ENCODE results near the gene ARHGEF38.

ARHGEF38 gene

GRCh38 chr4:105598787-105599186 is 46.4 kb downstream of the ARHGEF38 start:
- no peak for TF ChIP-seq CTCF (IDR thresholded peaks at IDR 0.05; ENCODE audit: extremely low read depth, missing control alignments)
- DNase-seq (ENCODE audit: low spot score) = no peak

GRCh38 chr4:105599482-105599881 is 47.1 kb downstream of the ARHGEF38 start:
- no peak for DNase-seq (ENCODE audit: low spot score)
- TF ChIP-seq CTCF (IDR thresholded peaks at IDR 0.05; ENCODE audit: extremely low read depth, missing control alignments) = no peak

GRCh38 chr4:105599932-105600655 is 47.7 kb downstream of the ARHGEF38 start:
- DNase-seq (ENCODE audit: low spot score) = no peak
- no peak for TF ChIP-seq CTCF (IDR thresholded peaks at IDR 0.05; ENCODE audit: extremely low read depth, missing control alignments)

GRCh38 chr4:105600951-105601350 is 48.5 kb downstream of the ARHGEF38 start:
- DNase-seq (ENCODE audit: low spot score) = no peak
- no peak for TF ChIP-seq CTCF (IDR thresholded peaks at IDR 0.05; ENCODE audit: extremely low read depth, missing control alignments)

GRCh38 chr4:105601406-105601805 is 49.0 kb downstream of the ARHGEF38 start:
- no peak for DNase-seq (ENCODE audit: low spot score)
- no peak for TF ChIP-seq CTCF (IDR thresholded peaks at IDR 0.05; ENCODE audit: extremely low read depth, missing control alignments)

GRCh38 chr4:105603158-105603557 is 50.7 kb downstream of the ARHGEF38 start:
- DNase-seq (ENCODE audit: low spot score) = no peak
- no peak for TF ChIP-seq CTCF (IDR thresholded peaks at IDR 0.05; ENCODE audit: extremely low read depth, missing control alignments)

GRCh38 chr4:105605493-105605892 is 53.1 kb downstream of the ARHGEF38 start:
- TF ChIP-seq CTCF (IDR thresholded peaks at IDR 0.05; ENCODE audit: extremely low read depth, missing control alignments) = no peak

More at GRCh38 chr4:105605493-105605892, 53.1 kb downstream of the ARHGEF38 start:
- no peak for DNase-seq (ENCODE audit: low spot score)
